Activated naive CD4-positive, alpha-beta T cell treated with anti-CD3 and anti-CD28 coated beads, Interleukin-2, amount 50 U/mL, for 72 hours (primary cell): ENCODE results near the gene BTNL9. TPM values are rescaled to one million over a fixed set of nuclear protein-coding genes. Genes with fewer than 3 reads are reported as not detected.
"Not testable (repeated sequence)": the region's sequence is repeated elsewhere in the genome, so short reads cannot be mapped to it uniquely, and the experiment has no call there.

Source experiments
- ATAC-seq, 2 donors: fragments of 150-1000 bp; cut with Tn5 transposase; 2 replicates each; pipeline ENCODE4 v1.10.0; 2021; ENCODE audit warnings: mild to moderate bottlenecking in 2 of 2, moderate library complexity in 2 of 2
- DNase-seq, 2 donors: peaks; one replicate each; pipeline ENCODE4 v3.0.0; 2021 to 2022; ENCODE audit warnings: low spot score in 2 of 2
- H3K27ac Mint-ChIP-seq, 2 donors: one replicate each; pipeline ENCODE4 v1.8.0; 2022; ENCODE audit warnings: mild to moderate bottlenecking in 2 of 2, mixed read lengths in 2 of 2
- H3K36me3 Mint-ChIP-seq, 2 donors: one replicate each; pipeline ENCODE4 v1.8.0; 2022; ENCODE audit warnings: mixed read lengths in 2 of 2
- H3K9me3 Mint-ChIP-seq, 2 donors: one replicate each; pipeline ENCODE4 v1.8.0; 2022; ENCODE audit warnings: mixed read lengths in 2 of 2
- total RNA-seq, 2 donors: library from RNA; stranded (reverse); gene quantifications; one replicate each; pipeline ENCODE4 v1.2.3, GENCODE V29; 2022

BTNL9 gene
- total RNA-seq = under 1 TPM in 1 of 2 donors, not detected in 1; 0.41 TPM

GRCh38 chr5:181039931-181040630, at the start of gene BTNL9:
Gene BTNL9 (plus strand): TSS chr5:181040266. CDS start chr5:181045490, 5,224 bp downstream.
- Mint-ChIP-seq H3K27ac (no peak within 1 kb of the TSS), H3K9me3 (no peaks in the 10 kb centered on the region), H3K36me3 (no peaks in the 10 kb centered on the region)
- ATAC-seq (no peak), DNase-seq (no peak)

- ATAC-seq = no peak
- peaks cover 0 to 6% of the 10 kb centered on the region in 2 donors for H3K36me3 Mint-ChIP-seq
- H3K27ac Mint-ChIP-seq = no peak overlapping the region
- H3K9me3 Mint-ChIP-seq = peaks cover 6 to 8% of the 10 kb centered on the region in 2 donors
- no peak for DNase-seq
These were observed 49.2 kb upstream of the BTNL9 start for GRCh38 chr5:180990882-180991242.

- Mint-ChIP-seq H3K27ac (no peak overlapping the region), H3K36me3 (peaks cover 0 to 3% of the 10 kb centered on the region in 2 donors)
- no peak for DNase-seq
These were observed 38.1 kb upstream of the BTNL9 start for GRCh38 chr5:181001947-181002346.

GRCh38 chr5:181005791-181006190, 34.3 kb upstream of the BTNL9 start:
- DNase-seq (no peak), ATAC-seq (no peak)
- Mint-ChIP-seq H3K9me3 (no peaks in the 10 kb centered on the region), H3K36me3 (no peaks in the 10 kb centered on the region), H3K27ac (no peak overlapping the region)

More at GRCh38 chr5:181001947-181002346, 38.1 kb upstream of the BTNL9 start:
- no peak for ATAC-seq
- H3K9me3 Mint-ChIP-seq = no peaks in the 10 kb centered on the region

GRCh38 chr5:181008136-181008535, 31.9 kb upstream of the BTNL9 start:
- ATAC-seq (no peak), DNase-seq (no peak)
- Mint-ChIP-seq H3K36me3 (no peaks in the 10 kb centered on the region), H3K27ac (no peak overlapping the region), H3K9me3 (no peaks in the 10 kb centered on the region)

- DNase-seq, H3K9me3 Mint-ChIP-seq, H3K36me3 Mint-ChIP-seq, ATAC-seq, H3K27ac Mint-ChIP-seq: not testable (repeated sequence)
These were observed 30.0 kb upstream of the BTNL9 start for GRCh38 chr5:181010018-181010417.

GRCh38 chr5:181014654-181015053, 25.4 kb upstream of the BTNL9 start:
- not testable (repeated sequence) for H3K9me3 Mint-ChIP-seq, H3K27ac Mint-ChIP-seq, ATAC-seq, H3K36me3 Mint-ChIP-seq, DNase-seq

GRCh38 chr5:181017448-181017847, 22.6 kb upstream of the BTNL9 start:
- H3K27ac Mint-ChIP-seq, DNase-seq, ATAC-seq: not testable (repeated sequence)
- Mint-ChIP-seq H3K9me3 (peaks cover 12 to 13% of the 10 kb centered on the region in 2 donors), H3K36me3 (peaks cover 5 to 11% of the 10 kb centered on the region in 2 donors)

GRCh38 chr5:181020688-181021087, 19.4 kb upstream of the BTNL9 start:
- H3K27ac Mint-ChIP-seq = no peak overlapping the region
- peaks cover 18 to 22% of the 10 kb centered on the region in 2 donors for H3K9me3 Mint-ChIP-seq
- DNase-seq (no peak), ATAC-seq (no peak)
- H3K36me3 Mint-ChIP-seq = peaks cover 11% of the 10 kb centered on the region in 2 donors

- DNase-seq = no peak
- H3K36me3 Mint-ChIP-seq = peaks cover 11% of the 10 kb centered on the region in 2 donors
- peaks cover 18 to 22% of the 10 kb centered on the region in 2 donors for H3K9me3 Mint-ChIP-seq
- no peak overlapping the region for H3K27ac Mint-ChIP-seq
- no peak for ATAC-seq
These were observed 15.6 kb upstream of the BTNL9 start for GRCh38 chr5:181024245-181025064.

- Mint-ChIP-seq H3K36me3 (peaks cover 0 to 5% of the 10 kb centered on the region in 2 donors), H3K9me3 (peaks cover 5 to 11% of the 10 kb centered on the region in 2 donors), H3K27ac (no peak overlapping the region)
- ATAC-seq (no peak), DNase-seq (peak in 1 of 2 donors; percentile 44)
These were observed 12.5 kb upstream of the BTNL9 start for GRCh38 chr5:181027452-181028031.

- H3K27ac Mint-ChIP-seq = no peak overlapping the region
- ATAC-seq (no peak), DNase-seq (no peak)
- H3K36me3 Mint-ChIP-seq = peaks cover 0 to 5% of the 10 kb centered on the region in 2 donors
- H3K9me3 Mint-ChIP-seq = peaks cover 0 to 6% of the 10 kb centered on the region in 2 donors
These were observed 11.8 kb upstream of the BTNL9 start for GRCh38 chr5:181028032-181028819.

- Mint-ChIP-seq H3K9me3 (peaks cover 0 to 3% of the 10 kb centered on the region in 2 donors), H3K36me3 (no peaks in the 10 kb centered on the region), H3K27ac (no peak overlapping the region)
- ATAC-seq (no peak), DNase-seq (no peak)
These were observed 8.3 kb upstream of the BTNL9 start for GRCh38 chr5:181031716-181032115.

GRCh38 chr5:181035991-181036815, 3.9 kb upstream of the BTNL9 start:
- no peak overlapping the region for H3K27ac Mint-ChIP-seq
- no peak for DNase-seq
- H3K9me3 Mint-ChIP-seq = peaks cover 0 to 3% of the 10 kb centered on the region in 2 donors
- ATAC-seq = no peak
- no peaks in the 10 kb centered on the region for H3K36me3 Mint-ChIP-seq

GRCh38 chr5:181036816-181037364, 3.2 kb upstream of the BTNL9 start:
- no peak for ATAC-seq
- H3K36me3 Mint-ChIP-seq = no peaks in the 10 kb centered on the region
- H3K27ac Mint-ChIP-seq = no peak overlapping the region
- peaks cover 0 to 2% of the 10 kb centered on the region in 2 donors for H3K9me3 Mint-ChIP-seq
- no peak for DNase-seq
